K562 (cell line): ENCODE data around the gene SHF. TPM values are rescaled to one million over a fixed set of nuclear protein-coding genes. Genes with fewer than 3 reads are reported as not detected.

Experiments used
- ATAC-seq: fragments of 200-7000 bp; cut with Tn5 transposase; 3 replicates; pipeline ENCODE4 v1.9.1; 2020; ENCODE audit warnings: moderate library complexity
- BruUV-seq: library from RNA; stranded (reverse); fragments of 400-500 nt; replicated peaks from 2 replicates; lab custom pipeline; 2021; lab: Mats Ljungman, UMichigan
- CTCF ChIA-PET: fragments of 300-600 bp; formaldehyde crosslinking; extraction: SDS; loops from one replicate; lab custom pipeline; 2021; ENCODE audit warnings: low intra/inter-chr PET ratio; lab: Yijun Ruan, JAX
- POLR2A ChIA-PET: fragments of 300-600, 350-650 bp; sonication (Branson Sonifier 250); formaldehyde crosslinking; extraction: SDS; loops from one replicate; lab custom pipeline; 2021; ENCODE audit warnings: antibody characterized with exemption, inconsistent platforms; lab: Yijun Ruan, JAX
- DNase-seq, 4 experiments: peaks; one replicate each; pipeline versions ENCODE4 v3.0.0 to v3.0.0-alpha.2; 2011 to 2018; ENCODE audit warnings: low spot score in 3 of 4, mixed read lengths in 3 of 4; ENCODE audit errors: extremely low read depth in 1 of 4
- FAIRE-seq: peaks from 2 replicates; lab custom pipeline; 2011; peaks lifted over from hg19 to GRCh38; lab: Jason Lieb, UNC
- H2AFZ ChIP-seq: 2 replicates; pipeline ENCODE4 v1.6.0; 2011; ENCODE audit warnings: low read depth, low read length, control low read depth, inconsistent platforms
- H3K27ac ChIP-seq: fragments of 200-600 bp; 3 replicates; pipeline ENCODE4 v1.8.0; 2011; ENCODE audit warnings: low read depth, mild to moderate bottlenecking, control low read depth, inconsistent platforms, low read length, moderate library complexity, mixed read lengths; ENCODE audit errors: extremely low read depth
- H3K27me3 ChIP-seq, 2 experiments: fragments of 300-600 bp in 1 of 2; 2 replicates in 1 of 2; 3 replicates in 1 of 2; pipeline versions ENCODE4 v1.6.0 to v1.8.0; 2011; ENCODE audit warnings: inconsistent platforms in 2 of 2, low read length in 2 of 2, mild to moderate bottlenecking in 1 of 2, mixed read lengths in 1 of 2, moderate library complexity in 1 of 2; ENCODE audit not compliant: control insufficient read depth in 2 of 2, insufficient read depth in 2 of 2
- H3K36me3 ChIP-seq: fragments of 300-600 bp; 3 replicates; pipeline ENCODE4 v1.8.0; 2011; ENCODE audit warnings: mild to moderate bottlenecking, low read length, inconsistent platforms; ENCODE audit not compliant: control insufficient read depth, insufficient read depth
- H3K4me1 ChIP-seq, 2 experiments: fragments of 200-600 bp in 1 of 2; replicated peaks in 1 of 2; 2 replicates in 1 of 2; 3 replicates in 1 of 2; pipeline versions ENCODE4 v1.5.1 to v1.8.0; 2011; ENCODE audit warnings: inconsistent platforms in 2 of 2, low read length in 2 of 2, mild to moderate bottlenecking in 1 of 2, mixed read lengths in 1 of 2, moderate library complexity in 1 of 2; ENCODE audit not compliant: control insufficient read depth in 2 of 2, insufficient read depth in 2 of 2
- H3K4me2 ChIP-seq: 2 replicates; pipeline ENCODE4 v1.6.1; 2011; ENCODE audit warnings: low read length, control low read depth, inconsistent platforms, mixed read lengths; ENCODE audit not compliant: insufficient read depth
- H3K4me3 ChIP-seq: fragments of 200-600 bp; sonication (generic), shearing (Covaris generic); 2 replicates; pipeline ENCODE4 v1.5.1; 2016; ENCODE audit warnings: control low read depth, inconsistent platforms
- H3K79me2 ChIP-seq: fragments of 200-600 bp; 3 replicates; pipeline ENCODE4 v1.8.0; 2011; ENCODE audit warnings: low read length, inconsistent platforms; ENCODE audit not compliant: control insufficient read depth, insufficient read depth
- H3K9ac ChIP-seq, 2 experiments: 2 replicates each; pipeline versions ENCODE4 v1.6.0 to v1.6.1; 2011; ENCODE audit warnings: low read depth in 2 of 2, low read length in 2 of 2, control low read depth in 1 of 2, inconsistent platforms in 1 of 2, mild to moderate bottlenecking in 1 of 2, mixed read lengths in 1 of 2; ENCODE audit not compliant: insufficient read depth in 1 of 2
- H3K9me1 ChIP-seq: one replicate; pipeline ENCODE4 v1.6.0; 2011; ENCODE audit warnings: inconsistent platforms, mild to moderate bottlenecking, low read length, moderate library complexity; ENCODE audit not compliant: control insufficient read depth, insufficient read depth
- H3K9me3 ChIP-seq: replicated peaks from 2 replicates; pipeline ENCODE4 v1.5.1; 2011; ENCODE audit warnings: low read depth, low read length, inconsistent platforms; ENCODE audit not compliant: control insufficient read depth, insufficient read depth
- H4K20me1 ChIP-seq: replicated peaks from 2 replicates; pipeline ENCODE4 v1.6.1; 2011; ENCODE audit warnings: low read length, inconsistent platforms, mixed read lengths; ENCODE audit not compliant: control insufficient read depth, insufficient read depth
- CBX8 ChIP-seq: fragments of 200-600 bp; sonication (generic); IDR thresholded peaks from 2 replicates; pipeline ENCODE4 v1.6.1; 2012; ENCODE audit warnings: borderline replicate concordance, mixed run types, low read depth, mild to moderate bottlenecking, moderate library complexity, mixed read lengths, low read length, control low read depth, inconsistent platforms; ENCODE audit not compliant: poor library complexity, severe bottlenecking; ENCODE audit errors: extremely low read depth
- EP400 ChIP-seq: fragments of 450-650 bp; IDR thresholded peaks from 2 replicates; pipeline ENCODE4 v1.6.1; 2017; ENCODE audit warnings: antibody characterized with exemption, mild to moderate bottlenecking, moderate library complexity
- FOXJ3 ChIP-seq: sonication (generic); formaldehyde crosslinking; IDR thresholded peaks from 2 replicates; pipeline ENCODE4 v1.4.0; 2020; ENCODE audit warnings: mild to moderate bottlenecking, missing genetic modification reagents
- GATAD2B ChIP-seq: fragments of 450-650 bp; IDR thresholded peaks from 2 replicates; pipeline ENCODE4 v1.6.1; 2017; ENCODE audit warnings: mild to moderate bottlenecking, borderline replicate concordance
- SIRT6 ChIP-seq: IDR thresholded peaks from one replicate; pipeline ENCODE4 v1.6.1; 2012; ENCODE audit warnings: low read depth, mild to moderate bottlenecking, control low read depth, inconsistent platforms, low read length, moderate library complexity
- TAL1 ChIP-seq: fragments of 450-650 bp; IDR thresholded peaks from 2 replicates; pipeline ENCODE4 v1.6.1; 2016; ENCODE audit warnings: mild to moderate bottlenecking
- TOE1 ChIP-seq, 2 experiments: fragments of 450-650 bp in 1 of 2; sonication (generic) in 1 of 2; formaldehyde crosslinking in 1 of 2; IDR thresholded peaks; 2 replicates each; pipeline versions ENCODE4 v1.7.1 to v1.8.0; 2016 to 2022; ENCODE audit warnings: borderline replicate concordance in 2 of 2, mild to moderate bottlenecking in 2 of 2, antibody characterized with exemption in 1 of 2, inconsistent platforms in 1 of 2, low read depth in 1 of 2, missing genetic modification reagents in 1 of 2, moderate library complexity in 1 of 2
- ZC3H8 ChIP-seq: fragments of 450-650 bp; IDR thresholded peaks from 2 replicates; pipeline ENCODE4 v1.6.1; 2017
- ZNF584 ChIP-seq: fragments of 200-800 bp; sonication (Bioruptor generic); IDR thresholded peaks from 2 replicates; pipeline ENCODE4 v1.6.1; 2016; ENCODE audit warnings: low read depth, mild to moderate bottlenecking, missing genetic modification characterization, missing compliant biosample characterization
- WGBS: fragments of 100-300 bp; shearing (Covaris generic); methylation state at CpG from one replicate; pipeline ENCODE4 v1.1.6; 2016; ENCODE audit warnings: low coverage, mixed read lengths; ENCODE audit not compliant: insufficient coverage; ENCODE audit errors: missing lambda C conversion rate; 5-methylcytosine and 5-hydroxymethylcytosine counted together
- in situ Hi-C: fragments of 300-500 bp; cut with MboI; formaldehyde crosslinking; loops from 4 replicates; pipeline ENCODE4 v1.15.0; 2018; ENCODE audit warnings: inconsistent platforms, mixed read lengths
- intact Hi-C: fragments of 100-400 bp; cut with micrococcal nuclease; formaldehyde crosslinking; loops from 2 replicates; pipeline ENCODE4 v1.14.2; 2022
- polyA plus RNA-seq, 8 experiments: library from polyadenylated mRNA; depleted of rRNA in 4 of 8; stranded (reverse) in 5 of 8; unstranded in 3 of 8; fragments of >200 nt; fragmentation: Nextera tagmentation in 2 of 8; fragmentation: Illumina TruSeq in 1 of 8; extraction: Ambion mirVana in 2 of 8; extraction: Trizol in 1 of 8; gene quantifications; 2 replicates each; pipeline versions ENCODE4 v1.2.1 to v1.2.3, GENCODE V29; 2011 to 2014; ENCODE audit warnings: inconsistent platforms in 1 of 8, missing spikeins in 1 of 8
- total RNA-seq, 7 experiments: library from RNA; depleted of rRNA in 6 of 7; stranded (reverse); fragments of >200 nt in 6 of 7; fragmentation: Illumina TruSeq in 2 of 7; extraction: Trizol in 2 of 7; gene quantifications; 2 replicates each; pipeline versions ENCODE4 v1.2.1 to v1.2.3, GENCODE V29; 2011 to 2021; ENCODE audit warnings: low replicate concordance in 1 of 7

SHF gene
- total and polyA plus RNA-seq, 9 of the 15 experiments (the other 6 are each of a cell fraction or from before 2014, with no cell fraction given), result 0.51 to 2.2 (median 0.85) TPM; not detected in 2

GRCh38 chr15:45231864-45232562 is 44.2 kb upstream of the SHF start (continued):
- TF ChIP-seq EP400, result no peak
- no peak for TF ChIP-seq TOE1 (IDR thresholded peaks at IDR 0.05; ENCODE audit: borderline replicate concordance)
- no peak for TF ChIP-seq TOE1 (CRISPR knock-in tag; IDR thresholded peaks at IDR 0.05; ENCODE audit: borderline replicate concordance, low read depth)
- TF ChIP-seq ZNF584 (CRISPR knock-in tag), result no peak
- no peak for TF ChIP-seq SIRT6
- TF ChIP-seq, all 486 proteins: peak for 0

GRCh38 chr15:45231132-45231531 is 43.4 kb upstream of the SHF start:
- Histone ChIP-seq H3K79me2 (no peaks in the 10 kb centered on the region), H3K9me3 (no peaks in the 10 kb centered on the region), H3K27me3 (0 out of 5 replicates have a peak, but pooled peaks cover 0 to 3% of the 10 kb centered on the region in 2 experiments), H3K9ac (no peak overlapping the region), H3K4me3 (no peak overlapping the region), H4K20me1 (no peaks in the 10 kb centered on the region), H3K9me1 (no peaks in the 10 kb centered on the region), H3K4me1 (no peaks in the 10 kb centered on the region; a peak in 1 of 5 replicates), H3K36me3 (no peaks in the 10 kb centered on the region), H2AFZ (no peak overlapping the region), H3K4me2 (no peak overlapping the region), H3K27ac (no peak overlapping the region)
- no peak for TF ChIP-seq GATAD2B
- TF ChIP-seq CBX8, result no peak
- no peak for TF ChIP-seq ZC3H8
- TF ChIP-seq TAL1, result no peak
- TF ChIP-seq FOXJ3 (CRISPR knock-in tag), result no peak
- intact Hi-C loops (no loop called here), in situ Hi-C loops (no loop called here)
- ATAC-seq (no peak), DNase-seq (no peak), FAIRE-seq (no peak)
- 0% methylated on average over 3 of the region's 3 CpGs for WGBS
- no TSS peak for BruUV-seq
- ChIA-PET CTCF (no interaction called here), POLR2A (no interaction called here)
